Neural progenitor cell (in vitro differentiated cells): Measurements from ENCODE around the gene PRPF38B. TPM values are rescaled to one million over a fixed set of nuclear protein-coding genes. Genes with fewer than 3 reads are reported as not detected.

Experiments
- DNase-seq: peaks from one replicate; pipeline ENCODE4 v3.0.0-alpha.2; 2016; ENCODE audit warnings: low spot score
- H2AFZ ChIP-seq: fragments of 200-600 bp; sonication (generic); replicated peaks from 2 replicates; pipeline ENCODE4 v1.6.1; 2016; ENCODE audit warnings: antibody characterized with exemption
- H3F3A ChIP-seq: fragments of 200-600 bp; sonication (generic); 2 replicates; pipeline ENCODE4 v1.6.1; 2016; ENCODE audit warnings: antibody characterized with exemption, low read depth
- H3K27ac ChIP-seq: fragments of 200-600 bp; sonication (generic); 2 replicates; pipeline ENCODE4 v1.5.1; 2016; ENCODE audit warnings: mild to moderate bottlenecking
- H3K27me3 ChIP-seq: fragments of 200-600 bp; sonication (generic); 2 replicates; pipeline ENCODE4 v1.6.1; 2016; ENCODE audit warnings: mild to moderate bottlenecking, moderate library complexity
- H3K36me3 ChIP-seq: fragments of 200-600 bp; sonication (generic); 2 replicates; pipeline ENCODE4 v1.5.1; 2016
- H3K4me1 ChIP-seq: fragments of 200-600 bp; sonication (generic); 2 replicates; pipeline ENCODE4 v1.6.1; 2016; ENCODE audit warnings: mixed run types
- H3K4me2 ChIP-seq: fragments of 200-600 bp; sonication (generic); 2 replicates; pipeline ENCODE4 v1.6.1; 2016
- H3K4me3 ChIP-seq: fragments of 200-600 bp; sonication (generic); 2 replicates; pipeline ENCODE4 v1.5.1; 2016
- H3K79me2 ChIP-seq: fragments of 200-600 bp; sonication (generic); 2 replicates; pipeline ENCODE4 v1.6.1; 2016; ENCODE audit warnings: low read depth
- H3K9ac ChIP-seq: fragments of 200-600 bp; sonication (generic); 2 replicates; pipeline ENCODE4 v1.6.1; 2016
- H3K9me3 ChIP-seq: fragments of 200-600 bp; sonication (generic); 2 replicates; pipeline ENCODE4 v1.5.1; 2016; ENCODE audit warnings: low read depth
- H4K20me1 ChIP-seq: fragments of 200-600 bp; sonication (generic); 2 replicates; pipeline ENCODE4 v1.6.1; 2016; ENCODE audit warnings: low read depth
- H3K27ac Mint-ChIP-seq: 3 replicates; pipeline ENCODE4 v1.8.0; 2021; ENCODE audit warnings: mixed read lengths
- H3K27me3 Mint-ChIP-seq: 2 replicates; pipeline ENCODE4 v1.8.0; 2022; ENCODE audit warnings: low read depth, mild to moderate bottlenecking, inconsistent platforms, moderate library complexity, mixed read lengths; ENCODE audit not compliant: insufficient read depth
- H3K36me3 Mint-ChIP-seq: 3 replicates; pipeline ENCODE4 v1.8.0; 2021; ENCODE audit warnings: mixed read lengths
- H3K4me1 Mint-ChIP-seq: 3 replicates; pipeline ENCODE4 v1.8.0; 2021; ENCODE audit warnings: mixed read lengths
- H3K4me3 Mint-ChIP-seq: 3 replicates; pipeline ENCODE4 v1.8.0; 2021; ENCODE audit warnings: mild to moderate bottlenecking, moderate library complexity, mixed read lengths
- H3K9me3 Mint-ChIP-seq: 3 replicates; pipeline ENCODE4 v1.8.0; 2020; ENCODE audit warnings: mixed read lengths
- EZH2 ChIP-seq: fragments of 200-600 bp; sonication (generic); IDR thresholded peaks from 2 replicates; pipeline ENCODE4 v1.6.1; 2017; ENCODE audit warnings: antibody characterized with exemption, mild to moderate bottlenecking, moderate library complexity
- EZH2phosphoT487 ChIP-seq: fragments of 200-600 bp; sonication (generic); IDR thresholded peaks from 2 replicates; pipeline ENCODE4 v1.6.1; 2017; ENCODE audit warnings: antibody characterized with exemption
- total RNA-seq: library from RNA; depleted of rRNA; stranded (reverse); fragments of >200 nt; gene quantifications from 2 replicates; pipeline ENCODE4 v1.2.3, GENCODE V29; 2015; ENCODE audit warnings: low replicate concordance
- TF ChIP-seq, protein P1 (sequence below): fragments of 200-600 bp; sonication (generic); IDR thresholded peaks from 2 replicates; pipeline ENCODE4 v1.5.1; 2017; ENCODE audit warnings: antibody characterized with exemption, mild to moderate bottlenecking

The PRPF38B gene
- total RNA-seq, 1 donor from 2014 or later = 40.7 TPM

DNA sequence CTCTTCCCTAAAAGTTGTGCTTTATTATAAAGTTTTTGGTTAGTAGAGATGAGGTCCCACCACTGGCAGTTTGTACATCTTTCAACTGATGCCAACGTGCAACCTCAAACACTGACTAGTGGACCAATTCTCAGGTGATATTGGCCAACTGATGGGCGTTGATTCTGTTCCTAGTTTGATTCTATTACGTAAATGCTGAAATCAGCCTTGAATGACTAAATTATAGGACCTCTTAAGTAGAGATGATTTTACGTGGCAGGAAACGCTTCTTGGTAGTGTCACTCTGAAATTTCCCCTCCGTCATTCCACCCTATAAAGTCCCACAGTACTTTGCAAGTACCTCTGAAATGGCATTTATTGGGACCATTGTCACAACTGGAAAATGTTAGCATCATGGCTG, 11.8 kb downstream of the PRPF38B start:
- no peaks in the 10 kb centered on the region for H3K4me1 ChIP-seq

DNA sequence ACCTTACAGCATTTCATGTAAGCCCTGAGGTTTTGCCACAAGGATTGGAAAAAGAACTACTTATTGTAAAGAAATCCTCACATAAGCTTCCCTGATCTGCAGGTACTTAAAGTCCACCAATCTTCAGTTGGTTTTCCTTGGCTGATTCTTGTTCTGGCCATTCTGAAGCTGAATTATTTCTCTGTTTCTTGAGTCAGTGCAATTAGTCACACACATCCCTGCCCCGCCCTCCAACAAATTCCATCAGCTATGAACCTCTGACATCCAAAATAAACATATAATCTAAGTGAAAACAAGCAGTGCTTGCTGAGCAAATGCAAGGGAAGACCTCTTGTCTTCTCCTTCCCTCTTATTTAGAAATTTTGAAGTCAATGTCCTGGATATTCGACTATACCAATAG, 12.4 kb downstream of the PRPF38B start:
- H3K9me3 ChIP-seq = no peaks in the 10 kb centered on the region
- TF ChIP-seq EZH2phosphoT487 (no peak), EZH2 (no peak)
- TF ChIP-seq, protein P1, sequence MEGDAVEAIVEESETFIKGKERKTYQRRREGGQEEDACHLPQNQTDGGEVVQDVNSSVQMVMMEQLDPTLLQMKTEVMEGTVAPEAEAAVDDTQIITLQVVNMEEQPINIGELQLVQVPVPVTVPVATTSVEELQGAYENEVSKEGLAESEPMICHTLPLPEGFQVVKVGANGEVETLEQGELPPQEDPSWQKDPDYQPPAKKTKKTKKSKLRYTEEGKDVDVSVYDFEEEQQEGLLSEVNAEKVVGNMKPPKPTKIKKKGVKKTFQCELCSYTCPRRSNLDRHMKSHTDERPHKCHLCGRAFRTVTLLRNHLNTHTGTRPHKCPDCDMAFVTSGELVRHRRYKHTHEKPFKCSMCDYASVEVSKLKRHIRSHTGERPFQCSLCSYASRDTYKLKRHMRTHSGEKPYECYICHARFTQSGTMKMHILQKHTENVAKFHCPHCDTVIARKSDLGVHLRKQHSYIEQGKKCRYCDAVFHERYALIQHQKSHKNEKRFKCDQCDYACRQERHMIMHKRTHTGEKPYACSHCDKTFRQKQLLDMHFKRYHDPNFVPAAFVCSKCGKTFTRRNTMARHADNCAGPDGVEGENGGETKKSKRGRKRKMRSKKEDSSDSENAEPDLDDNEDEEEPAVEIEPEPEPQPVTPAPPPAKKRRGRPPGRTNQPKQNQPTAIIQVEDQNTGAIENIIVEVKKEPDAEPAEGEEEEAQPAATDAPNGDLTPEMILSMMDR = no peak
- Mint-ChIP-seq H3K4me3 (no peak overlapping the region), H3K4me1 (no peaks in the 10 kb centered on the region), H3K9me3 (no peaks in the 10 kb centered on the region), H3K27ac (no peak overlapping the region), H3K36me3 (peaks cover 6% of the 10 kb centered on the region), H3K27me3 (peaks cover 2% of the 10 kb centered on the region)
- no peaks in the 10 kb centered on the region for H3K27me3 ChIP-seq
- no peak overlapping the region for H2AFZ ChIP-seq
- H3K4me1 ChIP-seq = no peaks in the 10 kb centered on the region
- DNase-seq = no peak
- no peaks in the 10 kb centered on the region for H4K20me1 ChIP-seq
- no peak overlapping the region for H3K4me2 ChIP-seq
- no peaks in the 10 kb centered on the region for H3K79me2 ChIP-seq
- H3K36me3 ChIP-seq = peaks cover 12% of the 10 kb centered on the region
- H3K27ac ChIP-seq = no peak overlapping the region
- H3F3A ChIP-seq = peaks cover 33% of the 10 kb centered on the region
- H3K4me3 ChIP-seq = no peak overlapping the region
- no peak overlapping the region for H3K9ac ChIP-seq

More for the DNA sequence above, 11.8 kb downstream of the PRPF38B start:
- Histone ChIP-seq H3K27ac (no peak overlapping the region), H3K79me2 (no peaks in the 10 kb centered on the region), H3K36me3 (peaks cover 14% of the 10 kb centered on the region), H3K9me3 (no peaks in the 10 kb centered on the region), H3K4me2 (no peak overlapping the region), H3K4me3 (no peak overlapping the region), H3F3A (peaks cover 38% of the 10 kb centered on the region), H2AFZ (no peak overlapping the region), H4K20me1 (no peaks in the 10 kb centered on the region), H3K9ac (no peak overlapping the region), H3K27me3 (no peaks in the 10 kb centered on the region)
- H3K36me3 Mint-ChIP-seq = peaks cover 12% of the 10 kb centered on the region
- H3K4me3 Mint-ChIP-seq = no peak overlapping the region
- H3K4me1 Mint-ChIP-seq = no peaks in the 10 kb centered on the region
- H3K27me3 Mint-ChIP-seq = peaks cover 2% of the 10 kb centered on the region
- no peaks in the 10 kb centered on the region for H3K9me3 Mint-ChIP-seq
- DNase-seq = no peak
- TF ChIP-seq EZH2phosphoT487 (no peak), EZH2 (no peak)
- TF ChIP-seq, protein P1 = no peak
- no peak overlapping the region for H3K27ac Mint-ChIP-seq

DNA sequence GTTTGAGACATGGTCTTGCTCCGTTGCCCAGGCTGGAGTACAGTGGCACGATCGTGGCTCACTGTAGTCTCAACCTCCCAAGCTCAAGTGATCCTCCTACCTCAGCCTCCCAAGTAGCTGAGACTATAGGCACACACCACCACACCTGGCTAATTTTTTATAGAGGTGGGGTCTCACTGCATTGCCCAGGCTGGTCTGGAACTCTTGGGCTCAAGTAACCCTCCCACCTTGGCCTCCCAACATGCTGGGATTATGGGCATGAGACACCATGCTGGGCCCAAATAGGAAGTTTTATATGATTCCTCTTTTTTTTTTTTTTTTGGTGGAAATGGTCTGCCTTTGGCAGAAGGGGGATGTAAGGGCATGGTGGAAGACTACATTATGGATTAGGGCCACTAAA, 14.5 kb downstream of the PRPF38B start:
- no peaks in the 10 kb centered on the region for H3K79me2 ChIP-seq
- no peaks in the 10 kb centered on the region for H3K4me1 ChIP-seq
- Mint-ChIP-seq H3K4me3 (no peak overlapping the region), H3K9me3 (no peaks in the 10 kb centered on the region), H3K4me1 (no peaks in the 10 kb centered on the region), H3K27ac (no peak overlapping the region), H3K27me3 (peaks cover 2% of the 10 kb centered on the region), H3K36me3 (peaks cover 2% of the 10 kb centered on the region)
- H3K27me3 ChIP-seq = no peaks in the 10 kb centered on the region
- H3K27ac ChIP-seq = no peak overlapping the region
- no peak overlapping the region for H2AFZ ChIP-seq
- no peak overlapping the region for H3K4me2 ChIP-seq
- no peak overlapping the region for H3K4me3 ChIP-seq
- no peaks in the 10 kb centered on the region for H3K36me3 ChIP-seq
- no peak overlapping the region for H3K9ac ChIP-seq
- DNase-seq = no peak
- peaks cover 14% of the 10 kb centered on the region for H3F3A ChIP-seq
- H4K20me1 ChIP-seq = no peaks in the 10 kb centered on the region
- TF ChIP-seq EZH2 (no peak), EZH2phosphoT487 (no peak)
- TF ChIP-seq, protein P1 = no peak
- H3K9me3 ChIP-seq = no peaks in the 10 kb centered on the region
